OCI-LY7 (cell line): ENCODE results near the gene MAN2B1.

Experiments
- EZH2phosphoT487 ChIP-seq: fragments of 200-600 bp; sonication (generic); IDR thresholded peaks from 2 replicates; pipeline ENCODE4 v1.6.1; 2018; ENCODE audit warnings: low read depth, borderline replicate concordance, mild to moderate bottlenecking, mixed run types, antibody characterized with exemption, low read length, moderate library complexity, mixed read lengths
- TF ChIP-seq, protein P1 (sequence below): fragments of 200-600 bp; sonication (generic); conservative IDR thresholded peaks from 2 replicates; pipeline ENCODE4 v1.5.1; 2014; ENCODE audit warnings: mild to moderate bottlenecking, antibody characterized with exemption, low read length, moderate library complexity, mixed read lengths

DNA sequence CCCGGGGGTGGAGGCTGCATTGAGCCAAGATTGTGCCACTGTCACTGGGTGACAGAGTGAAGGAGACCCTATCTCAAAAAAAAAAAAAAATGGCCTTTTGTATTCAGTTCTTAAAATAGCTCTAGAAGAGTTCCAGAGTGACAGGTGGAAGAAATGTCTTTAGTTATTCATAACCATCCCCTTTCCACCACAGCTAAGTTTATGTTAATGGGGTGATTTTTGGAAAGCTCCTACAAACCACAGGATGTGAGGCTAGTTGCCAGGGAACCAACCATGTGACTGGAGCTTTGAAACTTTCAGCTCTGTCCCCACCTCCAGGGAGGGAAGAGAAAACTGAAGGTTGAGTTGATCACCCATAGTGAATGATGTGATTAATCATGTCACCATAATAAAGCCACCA, 62.8 kb downstream of the MAN2B1 start:
- TF ChIP-seq, protein P1, sequence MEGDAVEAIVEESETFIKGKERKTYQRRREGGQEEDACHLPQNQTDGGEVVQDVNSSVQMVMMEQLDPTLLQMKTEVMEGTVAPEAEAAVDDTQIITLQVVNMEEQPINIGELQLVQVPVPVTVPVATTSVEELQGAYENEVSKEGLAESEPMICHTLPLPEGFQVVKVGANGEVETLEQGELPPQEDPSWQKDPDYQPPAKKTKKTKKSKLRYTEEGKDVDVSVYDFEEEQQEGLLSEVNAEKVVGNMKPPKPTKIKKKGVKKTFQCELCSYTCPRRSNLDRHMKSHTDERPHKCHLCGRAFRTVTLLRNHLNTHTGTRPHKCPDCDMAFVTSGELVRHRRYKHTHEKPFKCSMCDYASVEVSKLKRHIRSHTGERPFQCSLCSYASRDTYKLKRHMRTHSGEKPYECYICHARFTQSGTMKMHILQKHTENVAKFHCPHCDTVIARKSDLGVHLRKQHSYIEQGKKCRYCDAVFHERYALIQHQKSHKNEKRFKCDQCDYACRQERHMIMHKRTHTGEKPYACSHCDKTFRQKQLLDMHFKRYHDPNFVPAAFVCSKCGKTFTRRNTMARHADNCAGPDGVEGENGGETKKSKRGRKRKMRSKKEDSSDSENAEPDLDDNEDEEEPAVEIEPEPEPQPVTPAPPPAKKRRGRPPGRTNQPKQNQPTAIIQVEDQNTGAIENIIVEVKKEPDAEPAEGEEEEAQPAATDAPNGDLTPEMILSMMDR: no peak
- no peak for TF ChIP-seq EZH2phosphoT487
